Heart left ventricle (tissue), 16 donors: ENCODE measurements around the gene DCST1. TPM values are rescaled to one million over a fixed set of nuclear protein-coding genes. Genes with fewer than 3 reads are reported as not detected.

ENCODE experiments used
- ATAC-seq, 4 donors: fragments of 200-7000 bp; cut with Tn5 transposase; one replicate each; pipeline ENCODE4 v1.9.1; 2020 to 2022; ENCODE audit warnings: moderate library complexity in 4 of 4, mild to moderate bottlenecking in 3 of 4, moderate number of reproducible peaks in 1 of 4
- DNase-seq, 5 donors: peaks; one replicate each; pipeline ENCODE4 v3.0.0-alpha.2; 2020
- H3K27ac ChIP-seq, 12 donors: fragments of 200-600 bp; sonication (generic) in 4 of 12; one replicate each; pipeline versions ENCODE4 v1.5.0 to v1.8.0; 2016 to 2022; ENCODE audit warnings: mild to moderate bottlenecking in 2 of 12
- H3K27me3 ChIP-seq, 9 donors: fragments of 200-600 bp; sonication (generic) in 2 of 9; one replicate each; pipeline versions ENCODE4 v1.5.1 to v1.8.0; 2016 to 2022; ENCODE audit warnings: mild to moderate bottlenecking in 3 of 9
- H3K36me3 ChIP-seq, 9 donors: fragments of 200-600 bp; sonication (generic) in 2 of 9; one replicate each; pipeline versions ENCODE4 v1.5.0 to v1.8.0; 2018 to 2022; ENCODE audit warnings: mild to moderate bottlenecking in 2 of 9
- H3K4me1 ChIP-seq, 12 donors: fragments of 200-600 bp; sonication (generic) in 4 of 12; one replicate each; pipeline versions ENCODE4 v1.5.0 to v1.8.0; 2016 to 2022; ENCODE audit warnings: mild to moderate bottlenecking in 3 of 12
- H3K4me3 ChIP-seq, 12 donors: fragments of 200-600 bp; sonication (generic) in 4 of 12; one replicate each; pipeline versions ENCODE4 v1.5.0 to v1.8.0; 2017 to 2022; ENCODE audit warnings: mild to moderate bottlenecking in 9 of 12, moderate library complexity in 4 of 12
- H3K9me3 ChIP-seq, 12 donors: fragments of 200-600 bp; sonication (generic) in 4 of 12; one replicate each; pipeline versions ENCODE4 v1.5.0 to v1.8.0; 2016 to 2022; ENCODE audit warnings: mild to moderate bottlenecking in 1 of 12
- POLR2A ChIP-seq, 2 donors: fragments of 450-650 bp; IDR thresholded peaks; one replicate each; pipeline ENCODE4 v1.6.1; 2017; ENCODE audit warnings: antibody characterized with exemption in 2 of 2, mild to moderate bottlenecking in 2 of 2, moderate library complexity in 2 of 2
- whole genome bisulfite sequencing, 4 donors: extraction: QIAGEN DNeasy Blood & Tissue Kit in 2 of 4; methylation state at CpG; one replicate each; pipeline versions ENCODE4 v1.1.5 to v1.1.7; 2013 to 2018; 5-methylcytosine and 5-hydroxymethylcytosine counted together
- intact Hi-C, 10 donors: fragments of 100-400 bp; cut with DNase I; formaldehyde crosslinking; loops; one replicate each; pipeline versions ENCODE4 v1.11.1 to v1.14.2; 2022
- polyA plus RNA-seq, 2 donors: library from polyadenylated mRNA; stranded (reverse); fragments of 200-250 nt; gene quantifications; one replicate each; pipeline ENCODE4 v1.2.3, GENCODE V29; 2013
- total RNA-seq, 9 donors: library from RNA; depleted of rRNA in 2 of 9; stranded (reverse); fragments of >200 nt in 2 of 9; fragmentation: NEBNext Ultra II Directional in 3 of 9; extraction: Animal tissue kit (Norgen Biotek cat#: 25700) in 3 of 9; gene quantifications; one replicate each; pipeline versions ENCODE4 v1.1.0 to v1.2.4, GENCODE V29; 2016 to 2023
- TF ChIP-seq, protein P1 (sequence below), 12 donors: fragments of 200-600 bp; sonication (generic) in 4 of 12; IDR thresholded peaks; one replicate each; pipeline versions ENCODE4 v1.5.0 to v1.8.0; 2018 to 2022; ENCODE audit warnings: antibody characterized with exemption in 12 of 12, mild to moderate bottlenecking in 5 of 12
- donor health status: ischemic (EF 13 %, LVEDD 7.1; RV severe dilation, severe dysfunction).
- donor health status: healthy with polysubstance abuse.
- donor health status: DM: no; HTN: yes; CAD: no.
- donor health status: DM: no; HTN: no; CAD: no.
- donor health status: ischemic (EF 25% LVEDD 6.9; RV normal size, moderate dysfunction).
- donor health status: ischemic (EF 25% LVEDD 5.7; RV mildly dilated, moderate dysfunction).
- donor health status: healthy.
- donor health status: DM: yes; HTN: yes; CAD: no.
- donor health status: ischemic (EF 35%, LVEDD 5.7; RV mildly dilated, moderate dysfunction).
- donor health status: nonischemic (EF 11% LVEDD 7.7; RV severe dilation, severe dysfunction).
- donor health status: DM: yes; HTN: yes; CAD: no.
- donor health status: PGD.
- donor health status: ischemic (EF 29% LVEDD 5.4; RV normal size, mild dysfunction).
- donor health status: nonischemic (EF 23%, LVEDD 6.1; RV moderate dilation, normal function).

Gene DCST1
- total and polyA plus RNA-seq, 11 donors: not detected

DNA sequence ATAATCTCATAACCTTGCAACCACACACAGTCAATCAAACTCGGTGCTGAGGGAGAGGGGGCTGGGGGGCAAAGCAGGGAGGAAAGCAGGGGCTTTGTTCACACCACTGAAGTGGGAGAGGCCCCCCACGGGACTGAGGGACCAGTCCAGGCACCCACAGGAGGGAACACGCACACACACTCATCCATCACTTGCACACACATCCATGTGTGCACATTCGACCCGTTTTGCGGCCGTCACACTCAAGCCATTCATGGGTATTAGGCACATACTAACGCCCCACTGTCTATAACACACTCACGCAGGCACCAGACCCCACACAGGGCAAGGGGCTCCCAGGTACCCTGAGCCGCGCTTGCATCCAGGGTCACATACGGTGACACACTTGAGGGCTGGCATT lies 59.0 kb downstream of the DCST1 start:
- no peak for TF ChIP-seq POLR2A (IDR thresholded peaks at IDR 0.05)
- TF ChIP-seq, protein P1, sequence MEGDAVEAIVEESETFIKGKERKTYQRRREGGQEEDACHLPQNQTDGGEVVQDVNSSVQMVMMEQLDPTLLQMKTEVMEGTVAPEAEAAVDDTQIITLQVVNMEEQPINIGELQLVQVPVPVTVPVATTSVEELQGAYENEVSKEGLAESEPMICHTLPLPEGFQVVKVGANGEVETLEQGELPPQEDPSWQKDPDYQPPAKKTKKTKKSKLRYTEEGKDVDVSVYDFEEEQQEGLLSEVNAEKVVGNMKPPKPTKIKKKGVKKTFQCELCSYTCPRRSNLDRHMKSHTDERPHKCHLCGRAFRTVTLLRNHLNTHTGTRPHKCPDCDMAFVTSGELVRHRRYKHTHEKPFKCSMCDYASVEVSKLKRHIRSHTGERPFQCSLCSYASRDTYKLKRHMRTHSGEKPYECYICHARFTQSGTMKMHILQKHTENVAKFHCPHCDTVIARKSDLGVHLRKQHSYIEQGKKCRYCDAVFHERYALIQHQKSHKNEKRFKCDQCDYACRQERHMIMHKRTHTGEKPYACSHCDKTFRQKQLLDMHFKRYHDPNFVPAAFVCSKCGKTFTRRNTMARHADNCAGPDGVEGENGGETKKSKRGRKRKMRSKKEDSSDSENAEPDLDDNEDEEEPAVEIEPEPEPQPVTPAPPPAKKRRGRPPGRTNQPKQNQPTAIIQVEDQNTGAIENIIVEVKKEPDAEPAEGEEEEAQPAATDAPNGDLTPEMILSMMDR (IDR thresholded peaks at IDR 0.05): no peak
- H3K27me3 ChIP-seq: peaks cover 0 to 5% (median 0%) of the 10 kb centered on the region in 9 donors
- H3K9me3 ChIP-seq: no peaks in the 10 kb centered on the region
- WGBS, 4 donors: 87 to 97% (median 91%) methylated on average over 12 of the region's 12 CpGs
- H3K27ac ChIP-seq: no peak overlapping the region
- ATAC-seq (no peak), DNase-seq (no peak)
- H3K4me1 ChIP-seq: peaks cover 7 to 26% (median 17%) of the 10 kb centered on the region in 12 donors
- no peaks in the 10 kb centered on the region for H3K36me3 ChIP-seq
- intact Hi-C loops: loop anchor here in 9 of 10 donors (1.0 to 5.0 kb wide), 3 partner anchors 35 to 75 kb away; partner anchors contain the start of gene EFNA1 (in 9 of the 9)
- no peak overlapping the region for H3K4me3 ChIP-seq

DNA sequence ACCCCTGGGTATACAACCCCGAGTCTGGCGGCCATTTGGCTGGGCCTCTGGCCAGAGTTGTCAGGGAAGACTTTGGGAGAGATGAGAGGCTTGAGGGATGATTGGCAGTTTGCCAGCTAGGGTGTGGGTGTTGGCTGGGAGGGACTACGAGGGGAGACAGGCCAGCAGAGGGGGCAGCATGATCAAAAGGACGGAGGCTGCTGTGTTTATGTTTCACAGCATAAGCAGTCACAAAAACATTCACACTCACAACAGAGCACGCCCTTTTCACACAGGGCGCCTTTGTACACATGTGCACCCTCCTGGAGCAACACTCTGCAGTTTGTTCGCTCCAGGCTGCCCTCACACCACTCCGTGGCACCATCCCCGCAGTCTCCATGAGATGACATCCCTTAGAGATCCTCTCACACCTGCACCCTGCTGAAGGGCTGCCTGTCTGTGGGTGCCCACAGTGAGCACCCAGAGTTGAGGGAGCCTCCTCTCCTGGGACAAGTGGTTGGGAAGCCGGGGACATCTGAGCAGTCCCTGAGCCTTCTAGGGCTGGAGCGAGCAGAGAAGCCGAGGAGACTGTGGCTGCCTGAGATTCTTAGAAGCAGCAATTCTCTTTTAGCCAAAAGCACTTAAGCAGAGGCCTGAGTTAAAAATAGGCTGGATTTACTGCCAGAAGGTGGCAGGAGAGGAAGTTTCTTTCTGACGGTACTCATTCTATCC lies 60.4 kb downstream of the DCST1 start:
- DNase-seq: peak in 2 of 5 donors; percentile 65 to 73
- Histone ChIP-seq H3K27ac (peak overlapping the region in 7 of 12 donors; percentile 2 to 72 (median 36)), H3K36me3 (no peaks in the 10 kb centered on the region), H3K27me3 (peaks cover 0 to 5% (median 0%) of the 10 kb centered on the region in 9 donors), H3K9me3 (no peaks in the 10 kb centered on the region), H3K4me3 (peak overlapping the region in 1 of 12 donors; percentile 18), H3K4me1 (peaks cover 7 to 26% (median 17%) of the 10 kb centered on the region in 12 donors)
- 6 to 10% (median 7%) methylated on average over 13 of the region's 13 CpGs for WGBS, 4 donors
- intact Hi-C loops: loop anchor here (1.0 to 5.0 kb wide), 5 partner anchors 33 to 75 kb away; partner anchors contain the start of gene EFNA1 (in 10 of the 10)
- peak; percentile 21 to 68 (median 56) for ATAC-seq
- TF ChIP-seq, protein P1 (IDR thresholded peaks at IDR 0.05): peak in 10 of 12 donors; percentile 6 to 63 (median 36)
- TF ChIP-seq POLR2A (IDR thresholded peaks at IDR 0.05): no peak

DNA sequence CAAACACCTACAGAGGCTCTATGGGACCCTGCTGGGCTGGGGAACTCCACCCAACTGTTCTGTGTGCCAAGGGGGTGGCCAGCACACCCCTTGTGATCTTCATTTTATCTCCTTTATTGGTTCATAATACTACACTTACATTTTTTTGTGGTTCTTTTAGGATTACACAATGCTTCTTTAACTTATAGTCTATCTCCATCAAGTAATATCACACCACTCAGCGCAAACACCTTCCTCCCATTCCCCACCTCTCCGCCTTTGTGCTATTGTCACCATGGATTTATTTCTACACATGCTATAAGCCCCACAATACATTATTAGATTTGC lies 61.0 kb downstream of the DCST1 start:
- H3K27me3 ChIP-seq: peaks cover 0 to 5% (median 0%) of the 10 kb centered on the region in 9 donors
- intact Hi-C loops: loop anchor here (1.0 to 5.0 kb wide), 4 partner anchors 32 to 74 kb away; partner anchors contain the start of gene EFNA1 (in 10 of the 10)
- TF ChIP-seq, protein P1 (IDR thresholded peaks at IDR 0.05): peak in 2 of 12 donors; percentile 19 to 52
- no peak for TF ChIP-seq POLR2A (IDR thresholded peaks at IDR 0.05)
- no peaks in the 10 kb centered on the region for H3K9me3 ChIP-seq
- no peak for DNase-seq
- H3K36me3 ChIP-seq: no peaks in the 10 kb centered on the region
- H3K4me3 ChIP-seq: no peak overlapping the region
- peaks cover 7 to 26% (median 17%) of the 10 kb centered on the region in 12 donors for H3K4me1 ChIP-seq
- no peak for ATAC-seq
- 79 to 91% (median 86%) methylated on average over 2 of the region's 2 CpGs for WGBS, 4 donors
- peak overlapping the region in 5 of 12 donors; percentile 2 to 72 (median 59) for H3K27ac ChIP-seq

DNA sequence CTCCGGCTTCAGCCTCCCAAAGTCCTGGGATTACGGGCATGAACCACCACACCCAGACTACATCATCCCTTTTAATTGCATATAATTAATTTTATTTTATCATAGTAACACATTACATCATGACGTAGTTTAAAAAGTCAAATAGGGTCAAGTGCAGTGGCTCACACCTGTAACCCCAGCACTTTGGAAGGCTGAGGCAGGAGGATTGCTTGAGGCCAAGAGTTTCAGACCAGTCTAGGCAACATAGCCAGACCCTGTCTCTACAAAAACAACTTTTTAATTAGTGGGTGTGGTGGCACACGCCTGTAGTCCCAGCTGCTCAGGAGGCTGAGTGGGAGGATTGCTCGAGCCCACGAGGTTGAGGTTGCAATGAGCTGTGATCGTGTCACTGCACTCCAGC lies 65.7 kb downstream of the DCST1 start:
- H3K9me3 ChIP-seq: no peaks in the 10 kb centered on the region
- intact Hi-C loops: no loop called here
- H3K27me3 ChIP-seq: peaks cover 0 to 5% (median 0%) of the 10 kb centered on the region in 9 donors
- ATAC-seq (no peak), DNase-seq (no peak)
- peaks cover 2 to 18% (median 5%) of the 10 kb centered on the region in 12 donors for H3K4me1 ChIP-seq
- H3K4me3 ChIP-seq: no peak overlapping the region
- no peak for TF ChIP-seq POLR2A (IDR thresholded peaks at IDR 0.05)
- TF ChIP-seq, protein P1 (IDR thresholded peaks at IDR 0.05): no peak
- no peak overlapping the region for H3K27ac ChIP-seq
- no peaks in the 10 kb centered on the region for H3K36me3 ChIP-seq
- 86 to 88% (median 87%) methylated on average over 7 of the region's 7 CpGs for WGBS, 4 donors
